ENCODE data around the gene TRAP1. TPM values are rescaled to one million over a fixed set of nuclear protein-coding genes. Genes with fewer than 3 reads are reported as not detected.
"Not testable (repeated sequence)": the region's sequence is repeated elsewhere in the genome, so short reads cannot be mapped to it uniquely, and the experiment has no call there.

Gene TRAP1
- total RNA-seq, 1 experiment from 2014 or later: 171 TPM

GRCh38 chr16:3674513-3675295 lies 42.6 kb downstream of the TRAP1 start:
- DNase-seq (ENCODE audit: low read depth): no peak

GRCh38 chr16:3673676-3674377 lies 43.5 kb downstream of the TRAP1 start:
- DNase-seq (ENCODE audit: low read depth): no peak

GRCh38 chr16:3673201-3673600 lies 44.1 kb downstream of the TRAP1 start:
- DNase-seq (ENCODE audit: low read depth): no peak

- no peak for DNase-seq (ENCODE audit: low read depth)
These were observed 44.7 kb downstream of the TRAP1 start for GRCh38 chr16:3672571-3673041.

- no peak for DNase-seq (ENCODE audit: low read depth)
These were observed 45.9 kb downstream of the TRAP1 start for GRCh38 chr16:3671424-3671823.

GRCh38 chr16:3670711-3671110 lies 46.6 kb downstream of the TRAP1 start:
- DNase-seq (ENCODE audit: low read depth): no peak

- DNase-seq (ENCODE audit: low read depth): no peak
These were observed 48.2 kb downstream of the TRAP1 start for GRCh38 chr16:3669082-3669481.

- DNase-seq (ENCODE audit: low read depth): no peak
These were observed 48.7 kb downstream of the TRAP1 start for GRCh38 chr16:3668626-3669025.

- DNase-seq (ENCODE audit: low read depth): no peak
These were observed 51.8 kb downstream of the TRAP1 start for GRCh38 chr16:3665508-3665907.

GRCh38 chr16:3664187-3664896 lies 53.0 kb downstream of the TRAP1 start:
- no peak for DNase-seq (ENCODE audit: low read depth)

- DNase-seq (ENCODE audit: low read depth): no peak
These were observed 54.7 kb downstream of the TRAP1 start for GRCh38 chr16:3662601-3663000.

- DNase-seq (ENCODE audit: low read depth): no peak
These were observed 55.4 kb downstream of the TRAP1 start for GRCh38 chr16:3661922-3662321.

- no peak for DNase-seq (ENCODE audit: low read depth)
These were observed 56.0 kb downstream of the TRAP1 start for GRCh38 chr16:3661311-3661710.

- no peak for DNase-seq (ENCODE audit: low read depth)
These were observed 58.1 kb downstream of the TRAP1 start for GRCh38 chr16:3659251-3659650.

- no peak for DNase-seq (ENCODE audit: low read depth)
These were observed 60.5 kb downstream of the TRAP1 start for GRCh38 chr16:3656491-3657468.

- not testable (repeated sequence) for DNase-seq (ENCODE audit: low read depth)
These were observed 61.2 kb downstream of the TRAP1 start for GRCh38 chr16:3656160-3656490.

GRCh38 chr16:3655396-3656159 lies 61.7 kb downstream of the TRAP1 start:
- no peak for DNase-seq (ENCODE audit: low read depth)

GRCh38 chr16:3655030-3655395 lies 62.3 kb downstream of the TRAP1 start:
- no peak for DNase-seq (ENCODE audit: low read depth)

- DNase-seq (ENCODE audit: low read depth): peak; percentile 62
These were observed 62.9 kb downstream of the TRAP1 start, which contains the start of gene DNASE1 for GRCh38 chr16:3654249-3654991. TSS of gene DNASE1 (plus strand) at chr16:3654691. CDS start at chr16:3655374, 683 bp downstream.

Data from HT1080 (cell line).